Nephron progenitor cell (in vitro differentiated cells): ENCODE results near the gene HSPH1.

Experiments used
- DNase-seq: peaks from one replicate; pipeline ENCODE4 v3.0.0; 2021
- H3K27ac Mint-ChIP-seq: 2 replicates; pipeline ENCODE4 v1.8.0; 2021; ENCODE audit warnings: mild to moderate bottlenecking, moderate library complexity, mixed read lengths
- H3K27me3 Mint-ChIP-seq: 2 replicates; pipeline ENCODE4 v1.8.0; 2021; ENCODE audit warnings: mild to moderate bottlenecking, low read depth, mixed read lengths; ENCODE audit not compliant: poor library complexity
- H3K36me3 Mint-ChIP-seq: 2 replicates; pipeline ENCODE4 v1.8.0; 2021; ENCODE audit warnings: low read depth, mixed read lengths
- H3K4me1 Mint-ChIP-seq: 2 replicates; pipeline ENCODE4 v1.8.0; 2021; ENCODE audit warnings: mixed read lengths
- H3K4me3 Mint-ChIP-seq: 2 replicates; pipeline ENCODE4 v1.8.0; 2021; ENCODE audit warnings: mild to moderate bottlenecking, moderate library complexity, mixed read lengths
- H3K9me3 Mint-ChIP-seq: 2 replicates; pipeline ENCODE4 v1.8.0; 2021; ENCODE audit warnings: mild to moderate bottlenecking, moderate library complexity, mixed read lengths
- TF ChIP-seq, protein P1 (sequence below): fragments of 200-600 bp; sonication (generic); IDR thresholded peaks from 2 replicates; pipeline ENCODE4 v1.5.0; 2021; ENCODE audit warnings: antibody characterized with exemption

The HSPH1 gene

DNA sequence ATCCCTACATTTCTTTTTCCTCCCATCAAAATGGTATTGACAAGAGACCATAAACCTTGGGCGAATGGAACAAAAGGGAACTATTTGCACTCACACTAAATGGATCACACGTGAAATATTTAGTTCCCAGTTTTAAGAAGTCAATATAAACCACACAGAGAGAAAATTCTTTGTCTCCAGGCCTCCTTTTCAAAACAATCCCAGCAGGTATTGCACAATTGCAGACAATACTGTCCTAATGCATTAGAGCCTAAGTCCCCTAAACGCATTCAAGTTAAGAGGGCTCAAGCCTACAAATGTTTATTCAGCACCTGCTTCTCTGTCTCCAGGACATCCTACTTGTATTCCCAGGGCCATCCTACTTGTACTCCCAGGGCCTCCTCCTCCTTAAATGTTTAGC is 36.8 kb upstream of the HSPH1 start:
- peaks cover 3% of the 10 kb centered on the region for H3K9me3 Mint-ChIP-seq
- H3K27me3 Mint-ChIP-seq, result peaks cover 5% of the 10 kb centered on the region
- TF ChIP-seq, protein P1, sequence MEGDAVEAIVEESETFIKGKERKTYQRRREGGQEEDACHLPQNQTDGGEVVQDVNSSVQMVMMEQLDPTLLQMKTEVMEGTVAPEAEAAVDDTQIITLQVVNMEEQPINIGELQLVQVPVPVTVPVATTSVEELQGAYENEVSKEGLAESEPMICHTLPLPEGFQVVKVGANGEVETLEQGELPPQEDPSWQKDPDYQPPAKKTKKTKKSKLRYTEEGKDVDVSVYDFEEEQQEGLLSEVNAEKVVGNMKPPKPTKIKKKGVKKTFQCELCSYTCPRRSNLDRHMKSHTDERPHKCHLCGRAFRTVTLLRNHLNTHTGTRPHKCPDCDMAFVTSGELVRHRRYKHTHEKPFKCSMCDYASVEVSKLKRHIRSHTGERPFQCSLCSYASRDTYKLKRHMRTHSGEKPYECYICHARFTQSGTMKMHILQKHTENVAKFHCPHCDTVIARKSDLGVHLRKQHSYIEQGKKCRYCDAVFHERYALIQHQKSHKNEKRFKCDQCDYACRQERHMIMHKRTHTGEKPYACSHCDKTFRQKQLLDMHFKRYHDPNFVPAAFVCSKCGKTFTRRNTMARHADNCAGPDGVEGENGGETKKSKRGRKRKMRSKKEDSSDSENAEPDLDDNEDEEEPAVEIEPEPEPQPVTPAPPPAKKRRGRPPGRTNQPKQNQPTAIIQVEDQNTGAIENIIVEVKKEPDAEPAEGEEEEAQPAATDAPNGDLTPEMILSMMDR, result no peak
- H3K27ac Mint-ChIP-seq, result no peak overlapping the region
- no peaks in the 10 kb centered on the region for H3K36me3 Mint-ChIP-seq
- peaks cover 34% of the 10 kb centered on the region for H3K4me1 Mint-ChIP-seq
- DNase-seq, result no peak
- peak overlapping the region; percentile 44 for H3K4me3 Mint-ChIP-seq

DNA sequence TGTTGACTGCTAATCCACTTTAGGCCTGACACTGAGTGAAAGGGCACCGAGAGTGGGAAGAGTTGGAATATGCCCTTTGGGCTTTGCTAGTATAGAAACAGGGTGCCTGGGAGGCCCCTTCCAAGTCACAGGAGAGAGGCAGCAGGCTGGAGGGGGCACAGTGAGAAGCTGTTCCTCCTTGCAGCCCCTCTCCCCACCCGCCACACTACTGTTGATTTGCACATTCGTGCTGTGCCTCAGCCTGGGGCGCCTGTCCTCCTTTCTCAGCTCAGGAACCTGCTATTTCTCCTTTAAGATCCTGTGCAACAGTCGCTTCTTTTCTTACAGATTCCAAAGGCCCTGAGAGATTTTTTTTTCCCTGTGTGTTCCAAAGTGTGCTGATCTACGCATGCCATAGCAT is 35.3 kb upstream of the HSPH1 start:
- Mint-ChIP-seq H3K36me3 (no peaks in the 10 kb centered on the region), H3K4me1 (peaks cover 34% of the 10 kb centered on the region), H3K9me3 (peaks cover 3% of the 10 kb centered on the region), H3K27ac (no peak overlapping the region), H3K27me3 (peaks cover 5% of the 10 kb centered on the region), H3K4me3 (no peak overlapping the region)
- TF ChIP-seq, protein P1, result no peak
- no peak for DNase-seq

DNA sequence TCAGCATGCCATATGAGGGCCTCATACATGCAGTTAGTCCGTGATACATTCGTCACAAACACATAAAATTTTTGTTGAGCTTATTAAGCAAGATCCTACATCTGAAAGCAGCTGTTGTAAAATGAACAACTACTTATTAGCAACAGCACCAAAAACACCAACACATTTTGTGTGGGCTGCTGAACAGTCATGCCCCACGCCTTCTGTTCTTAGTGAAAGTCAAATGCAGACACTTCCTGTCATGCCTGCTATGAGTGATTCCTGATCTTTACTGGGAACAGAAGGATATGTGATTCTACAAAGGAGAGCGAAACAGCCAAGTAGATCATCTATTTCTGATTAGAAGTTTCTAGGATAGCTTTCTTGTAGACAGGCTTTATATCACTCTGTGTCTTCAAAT is 33.9 kb upstream of the HSPH1 start:
- Mint-ChIP-seq H3K4me1 (peaks cover 21% of the 10 kb centered on the region), H3K4me3 (no peak overlapping the region), H3K27me3 (peaks cover 5% of the 10 kb centered on the region), H3K9me3 (peaks cover 3% of the 10 kb centered on the region), H3K27ac (no peak overlapping the region), H3K36me3 (no peaks in the 10 kb centered on the region)
- no peak for DNase-seq
- TF ChIP-seq, protein P1, result no peak

DNA sequence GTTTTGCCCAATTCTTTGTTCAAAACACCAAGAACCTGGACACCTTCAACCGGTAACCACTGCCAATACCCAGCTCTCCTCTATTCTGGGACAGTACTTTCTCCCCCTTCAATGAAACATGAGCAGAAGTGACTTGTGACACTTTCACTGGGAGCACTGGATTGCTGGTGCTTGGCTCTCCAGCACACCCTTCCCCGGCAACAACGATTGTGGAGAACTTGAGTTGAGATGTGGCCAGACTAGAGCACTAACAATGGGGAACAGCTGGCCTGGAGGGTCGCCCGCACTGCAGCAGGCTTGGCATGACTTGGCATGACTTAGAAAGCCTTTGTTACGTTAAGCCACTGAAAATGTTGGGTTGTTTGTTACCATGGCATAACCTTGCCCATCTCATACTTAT is 30.6 kb upstream of the HSPH1 start:
- H3K9me3 Mint-ChIP-seq, result peaks cover 10% of the 10 kb centered on the region
- TF ChIP-seq, protein P1, result no peak
- H3K4me1 Mint-ChIP-seq, result peaks cover 9% of the 10 kb centered on the region
- no peaks in the 10 kb centered on the region for H3K36me3 Mint-ChIP-seq
- DNase-seq, result no peak
- H3K27ac Mint-ChIP-seq, result no peak overlapping the region
- no peak overlapping the region for H3K4me3 Mint-ChIP-seq
- H3K27me3 Mint-ChIP-seq, result peaks cover 4% of the 10 kb centered on the region

DNA sequence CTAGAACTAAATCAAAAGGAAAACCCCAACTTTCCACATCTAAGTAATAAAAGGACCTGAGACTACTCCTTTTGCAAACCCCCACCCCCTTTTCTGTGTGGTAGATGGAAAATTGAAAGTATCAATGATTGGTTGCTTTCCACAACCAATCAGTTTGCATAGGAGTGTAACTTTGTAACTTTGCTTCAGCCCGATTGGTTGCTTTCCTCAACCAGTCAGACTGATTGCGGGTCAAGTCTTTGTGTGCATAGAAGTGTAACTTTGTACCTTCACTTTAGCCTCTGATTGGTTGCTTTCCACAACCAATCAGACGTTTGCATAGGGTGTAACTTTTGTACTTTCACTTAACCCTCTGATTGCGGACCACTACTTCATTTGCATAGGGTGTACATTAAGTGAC is 30.0 kb upstream of the HSPH1 start:
- Mint-ChIP-seq H3K9me3 (peaks cover 10% of the 10 kb centered on the region), H3K4me3 (no peak overlapping the region), H3K36me3 (no peaks in the 10 kb centered on the region), H3K27ac (no peak overlapping the region), H3K4me1 (peaks cover 4% of the 10 kb centered on the region), H3K27me3 (peaks cover 4% of the 10 kb centered on the region)
- TF ChIP-seq, protein P1, result no peak
- no peak for DNase-seq

DNA sequence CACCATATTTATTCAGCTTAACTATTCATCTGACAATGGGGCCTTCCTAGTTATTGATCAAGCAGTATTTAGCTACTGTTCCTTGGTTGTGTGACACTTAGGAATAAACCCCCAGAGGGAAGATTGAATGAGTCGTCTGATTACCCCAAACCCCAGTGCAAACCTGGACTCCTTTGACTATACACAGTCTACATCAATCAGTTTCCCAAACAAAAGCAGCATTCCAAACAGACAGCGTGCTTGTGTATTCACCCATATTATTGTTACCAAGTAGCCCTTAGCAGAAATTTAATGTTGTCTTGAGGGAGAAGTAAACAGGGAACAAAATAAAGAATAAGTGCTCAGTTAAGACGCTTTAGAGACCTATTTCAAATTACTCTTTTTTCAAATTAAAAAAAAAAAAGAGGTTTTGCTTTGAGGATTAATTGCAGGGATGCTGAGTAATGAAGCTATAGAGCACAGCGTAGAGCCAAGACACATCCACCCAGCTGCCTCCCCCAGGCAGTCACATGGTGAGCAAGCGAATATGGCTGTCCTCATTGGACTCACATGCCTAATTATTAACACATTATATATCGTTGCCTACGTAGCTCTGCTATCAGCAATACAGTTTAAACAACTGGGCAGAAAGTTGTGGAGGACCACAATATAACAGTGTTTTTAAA is 23.4 kb upstream of the HSPH1 start:
- Mint-ChIP-seq H3K4me1 (peaks cover 10% of the 10 kb centered on the region), H3K4me3 (no peak overlapping the region), H3K27ac (no peak overlapping the region), H3K9me3 (peaks cover 18% of the 10 kb centered on the region), H3K36me3 (peaks cover 5% of the 10 kb centered on the region), H3K27me3 (peaks cover 4% of the 10 kb centered on the region)
- TF ChIP-seq, protein P1, result no peak
- DNase-seq, result no peak
